Urothelium cell line (cell line): ENCODE measurements around the gene SRSF6.
A peak's percentile ranks its signal among the peaks of the same experiment; 100 is the strongest.
"Not testable (repeated sequence)": the region's sequence is repeated elsewhere in the genome, so short reads cannot be mapped to it uniquely, and the experiment has no call there.

ENCODE experiments used
- DNase-seq: peaks from one replicate; pipeline ENCODE4 v3.0.0; 2011; ENCODE audit warnings: low spot score, mixed read lengths
- FAIRE-seq: peaks from 2 replicates; lab custom pipeline; 2011; peaks lifted over from hg19 to GRCh38; lab: Jason Lieb, UNC

Gene SRSF6

GRCh38 chr20:43457640-43458421 is at the start of gene SRSF6:
SRSF6 (plus strand) TSS chr20:43457896; CDS start chr20:43458034, 138 bp downstream.
- peak; percentile 74 for FAIRE-seq
- peak; percentile 97 for DNase-seq

GRCh38 chr20:43408848-43409576 is 48.7 kb upstream of the SRSF6 start:
- FAIRE-seq: no peak

GRCh38 chr20:43409577-43409913 is 48.2 kb upstream of the SRSF6 start:
- no peak for FAIRE-seq

More at GRCh38 chr20:43408848-43409576, 48.7 kb upstream of the SRSF6 start:
- peak; percentile 69 for DNase-seq

GRCh38 chr20:43415661-43416430 is 41.9 kb upstream of the SRSF6 start:
- DNase-seq (no peak), FAIRE-seq (no peak)

More at GRCh38 chr20:43409577-43409913, 48.2 kb upstream of the SRSF6 start:
- DNase-seq: no peak

- no peak for DNase-seq
- FAIRE-seq: no peak
These were observed 41.0 kb upstream of the SRSF6 start for GRCh38 chr20:43416591-43417228.

DNA sequence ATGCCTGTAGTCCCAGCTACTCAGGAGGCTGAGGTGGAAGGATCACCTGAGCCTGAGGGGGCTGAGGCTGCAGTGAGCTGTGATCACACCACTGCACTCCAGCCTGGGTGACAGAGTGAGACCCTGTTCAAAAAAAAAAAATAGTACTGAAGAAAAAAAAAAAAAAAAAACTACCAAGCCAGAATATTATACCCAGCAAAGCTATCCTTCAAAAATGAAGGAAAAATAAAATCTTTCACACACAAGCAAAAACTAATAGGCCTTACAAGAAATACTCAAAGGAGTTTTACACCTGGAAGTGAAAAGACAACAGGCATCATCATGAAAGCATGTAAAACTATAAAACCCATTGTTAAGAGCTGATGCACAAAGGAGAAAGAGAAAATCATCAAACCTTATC is 37.5 kb upstream of the SRSF6 start:
- FAIRE-seq: no peak
- no peak for DNase-seq

DNA sequence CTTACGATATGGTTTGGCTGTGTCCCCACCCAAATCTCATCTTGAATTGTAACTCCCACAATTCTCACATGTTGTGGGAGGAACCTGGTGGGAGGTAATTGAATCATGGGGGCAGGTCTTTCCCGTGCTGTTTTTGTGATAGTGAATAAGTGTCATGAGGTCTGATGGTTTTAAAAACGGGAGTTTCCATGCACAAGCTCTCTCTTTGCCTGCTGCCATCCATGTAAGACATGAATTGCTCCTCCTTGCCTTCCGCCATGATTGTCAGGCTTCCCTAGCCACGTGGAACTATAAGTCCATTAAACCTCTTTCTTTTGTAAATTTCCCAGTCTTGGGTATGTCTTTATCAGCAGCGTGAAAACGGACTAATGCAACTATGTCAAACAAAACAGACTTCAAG is 36.8 kb upstream of the SRSF6 start:
- DNase-seq, FAIRE-seq: not testable (repeated sequence)

DNA sequence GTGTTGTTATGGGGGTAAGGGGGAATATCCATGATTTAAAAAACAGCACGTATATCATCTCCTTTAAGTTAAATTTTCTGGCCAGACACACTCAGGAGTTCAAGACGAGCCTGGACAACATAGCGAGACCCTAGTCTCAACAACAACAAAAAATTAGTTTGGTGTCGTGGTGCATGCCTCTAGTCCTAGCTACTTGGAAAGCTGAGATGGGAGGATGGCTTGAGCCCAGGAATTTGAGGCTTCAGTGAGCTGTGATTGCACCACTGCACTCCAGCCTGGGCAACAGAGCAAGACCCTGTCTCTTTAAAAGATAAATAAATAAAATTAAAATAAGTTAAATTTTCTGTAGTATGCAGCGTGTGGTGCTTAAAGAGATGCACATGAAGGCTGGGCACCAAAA is 31.5 kb upstream of the SRSF6 start:
- FAIRE-seq (no peak), DNase-seq (no peak)

DNA sequence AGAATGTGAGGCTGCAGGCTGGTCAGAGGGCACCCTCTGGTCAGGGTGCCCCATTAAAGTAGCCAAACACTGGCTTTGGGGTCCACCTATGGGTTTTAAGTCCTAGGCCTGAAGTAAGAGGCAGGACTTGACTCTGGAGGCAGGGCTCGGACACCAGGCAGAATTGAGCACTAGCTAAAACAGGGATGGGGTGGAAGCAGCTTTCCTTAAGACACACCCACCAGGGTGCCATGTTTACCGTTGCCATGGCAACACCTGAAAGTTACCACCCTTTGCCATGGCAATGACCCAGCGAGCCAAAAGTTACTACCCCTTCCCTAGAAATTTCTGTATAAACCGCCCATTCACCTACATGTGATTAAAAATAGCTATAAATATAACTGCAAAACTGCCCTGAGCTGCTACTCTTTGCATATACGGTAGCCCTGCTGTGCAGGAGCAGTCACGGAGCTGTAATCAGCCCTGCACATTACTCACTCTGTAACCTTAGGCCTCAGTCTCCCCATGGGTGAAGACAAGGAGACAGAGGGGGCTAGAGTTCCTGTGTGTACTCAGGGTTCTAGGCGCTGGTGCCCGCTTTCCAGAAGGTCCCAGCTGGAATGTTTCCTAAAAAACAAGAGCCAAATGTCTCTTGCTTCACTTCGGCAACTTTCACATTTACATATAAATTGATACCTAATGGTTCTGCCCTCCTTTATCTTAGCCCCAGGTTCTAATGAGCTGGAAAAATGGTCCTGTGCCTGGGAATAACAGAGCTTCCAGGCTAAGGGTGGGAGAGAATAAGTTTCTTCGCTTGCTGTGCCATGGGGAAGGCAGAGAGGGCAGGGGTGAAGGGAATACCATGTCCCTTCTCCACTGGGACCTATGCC is 27.2 kb upstream of the SRSF6 start:
- FAIRE-seq: no peak
- no peak for DNase-seq

DNA sequence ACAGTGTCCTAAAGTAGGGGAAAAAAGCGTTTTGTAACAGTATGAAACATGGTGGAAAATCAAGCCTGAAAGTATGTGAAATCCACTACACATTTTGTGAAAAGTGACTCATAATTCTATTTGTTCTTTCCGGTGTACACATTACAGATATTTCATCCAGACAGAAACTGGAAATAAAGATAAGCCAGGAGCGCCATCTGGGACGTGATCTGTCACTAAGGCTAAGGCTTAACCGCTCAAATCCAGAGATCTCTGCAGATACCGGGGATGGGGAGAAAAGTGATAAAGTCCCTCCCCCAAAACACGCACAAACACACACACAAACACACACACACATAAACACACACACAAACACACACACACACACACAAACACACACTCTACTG is 26.6 kb upstream of the SRSF6 start:
- FAIRE-seq (no peak), DNase-seq (no peak)

- FAIRE-seq: no peak
These were observed 25.2 kb upstream of the SRSF6 start for GRCh38 chr20:43432498-43432897.

DNA sequence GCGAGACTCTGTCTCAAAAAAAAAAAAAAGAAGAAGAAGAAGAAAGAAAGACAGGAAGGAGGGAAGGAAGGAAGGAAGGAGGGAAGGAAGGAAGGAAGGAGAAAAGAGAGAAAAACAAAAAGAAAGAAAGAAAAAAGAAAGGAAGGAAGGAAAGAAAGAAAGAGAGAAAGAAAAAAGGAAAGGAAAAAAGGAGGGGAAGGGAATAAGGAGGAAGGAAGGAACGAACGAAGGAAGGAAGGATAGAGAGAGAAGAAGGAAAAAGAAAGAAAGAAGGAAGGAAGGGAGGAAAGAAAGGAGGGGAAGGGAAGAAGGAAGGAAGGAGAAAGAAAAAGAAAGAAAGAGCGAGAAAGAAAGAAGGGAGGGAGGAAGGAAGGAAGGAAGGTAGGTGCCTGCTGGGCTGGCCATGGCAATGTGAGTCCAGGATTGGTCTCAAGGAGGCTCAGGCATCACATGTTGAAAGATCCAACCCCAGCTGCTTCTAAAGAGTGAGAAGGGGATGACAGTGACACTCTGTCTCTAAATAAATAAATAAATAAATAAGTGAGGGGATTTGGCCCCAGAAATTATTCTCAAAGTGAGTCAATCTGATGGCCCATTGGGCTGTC is 24.3 kb upstream of the SRSF6 start:
- FAIRE-seq: no peak
- no peak for DNase-seq

More at GRCh38 chr20:43432498-43432897, 25.2 kb upstream of the SRSF6 start:
- DNase-seq: no peak

- DNase-seq (no peak), FAIRE-seq (no peak)
These were observed 23.1 kb upstream of the SRSF6 start for GRCh38 chr20:43434565-43434964.

GRCh38 chr20:43438578-43439316 is 18.9 kb upstream of the SRSF6 start:
- no peak for FAIRE-seq
- DNase-seq: no peak

- no peak for DNase-seq
- no peak for FAIRE-seq
These were observed 17.2 kb upstream of the SRSF6 start for GRCh38 chr20:43440531-43440930.

GRCh38 chr20:43442282-43442880 is 15.3 kb upstream of the SRSF6 start:
- DNase-seq (no peak), FAIRE-seq (no peak)

GRCh38 chr20:43444107-43444506 is 13.6 kb upstream of the SRSF6 start:
- FAIRE-seq: no peak

GRCh38 chr20:43446361-43446879 is 11.3 kb upstream of the SRSF6 start:
- DNase-seq (no peak), FAIRE-seq (no peak)

More at GRCh38 chr20:43444107-43444506, 13.6 kb upstream of the SRSF6 start:
- no peak for DNase-seq
